IPS-NIHi11 (cell line): Measurements from ENCODE around the gene B3GNT5.

Experiments
- DNase-seq: peaks from one replicate; pipeline ENCODE4 v3.0.0; 2012; ENCODE audit warnings: mixed read lengths, low spot score

The B3GNT5 gene

DNA sequence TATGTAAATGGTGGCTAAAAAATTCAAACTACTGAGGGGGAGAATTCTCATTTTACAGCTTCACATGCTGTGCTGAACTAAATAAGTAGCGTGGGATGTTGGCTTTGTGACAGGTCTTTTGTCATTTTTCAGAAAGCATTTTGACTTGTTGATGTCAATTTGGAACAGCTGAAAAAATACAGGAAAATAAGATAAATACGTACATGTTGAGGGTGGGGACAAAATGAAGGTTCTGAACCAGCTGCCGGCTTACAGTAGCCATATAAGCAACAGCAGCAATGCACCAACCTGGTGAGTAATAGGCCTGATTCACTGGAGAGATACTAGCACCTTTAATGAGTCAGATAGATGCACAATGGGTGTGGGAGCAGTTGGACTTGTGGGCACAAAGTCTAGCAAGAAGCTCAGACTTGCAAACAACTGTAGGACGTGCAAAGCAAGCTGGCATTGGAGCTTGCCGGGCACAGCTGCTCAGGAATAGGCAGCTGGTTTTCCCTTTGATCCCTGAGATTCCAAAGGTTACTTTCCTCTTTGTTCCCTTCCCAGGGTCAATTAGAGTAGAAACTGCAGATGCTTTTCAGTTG is 12.9 kb downstream of the B3GNT5 start:
- no peak for DNase-seq

DNA sequence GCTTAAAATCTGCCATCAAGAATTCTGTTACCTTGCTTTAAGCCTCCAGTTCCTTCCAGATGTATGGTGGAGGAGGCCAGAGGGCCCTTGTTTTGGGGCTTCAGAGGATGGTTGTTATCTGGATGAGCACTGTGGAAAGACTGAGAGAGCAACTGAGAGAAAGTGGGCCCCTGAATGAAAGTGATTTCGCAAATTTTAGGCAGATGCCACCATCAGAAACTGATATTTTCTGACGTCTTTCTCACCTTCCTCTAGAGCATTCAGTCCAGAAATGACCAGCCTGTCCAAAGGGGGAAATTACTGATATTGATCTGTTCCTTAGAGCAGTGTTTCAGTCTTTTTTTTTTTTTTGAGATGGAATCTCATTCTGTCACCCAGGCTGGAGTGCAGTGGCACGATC is 13.4 kb downstream of the B3GNT5 start:
- no peak for DNase-seq

GRCh38 chr3:183267140-183267539 is 14.1 kb downstream of the B3GNT5 start:
- DNase-seq, result no peak

GRCh38 chr3:183268366-183268765 is 15.3 kb downstream of the B3GNT5 start:
- DNase-seq, result no peak

GRCh38 chr3:183269345-183269744 is 16.3 kb downstream of the B3GNT5 start:
- no peak for DNase-seq

GRCh38 chr3:183270344-183270743 is 17.3 kb downstream of the B3GNT5 start:
- no peak for DNase-seq

- no peak for DNase-seq
Measured at GRCh38 chr3:183272142-183272541, 19.1 kb downstream of the B3GNT5 start.

DNA sequence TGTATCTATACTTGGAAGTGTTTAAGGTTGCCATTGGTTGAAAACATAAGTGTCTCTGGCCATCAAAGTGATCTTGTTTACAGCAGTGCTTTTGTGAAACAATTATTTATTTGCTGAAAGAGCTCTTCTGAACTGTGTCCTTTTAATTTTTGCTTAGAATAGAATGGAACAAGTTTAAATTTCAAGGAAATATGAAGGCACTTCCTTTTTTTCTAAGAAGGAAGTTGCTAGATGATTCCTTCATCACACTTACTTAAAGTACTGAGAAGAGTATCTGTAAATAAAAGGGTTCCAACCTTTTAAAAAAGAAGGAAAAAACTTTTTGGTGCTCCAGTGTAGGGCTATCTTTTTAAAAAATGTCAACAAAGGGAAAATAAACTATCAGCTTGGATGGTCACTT is 19.7 kb downstream of the B3GNT5 start:
- no peak for DNase-seq

- no peak for DNase-seq
Measured at GRCh38 chr3:183274609-183275008, 21.6 kb downstream of the B3GNT5 start.

- no peak for DNase-seq
Measured at GRCh38 chr3:183275418-183275817, 22.4 kb downstream of the B3GNT5 start.

GRCh38 chr3:183275937-183276336 is 22.9 kb downstream of the B3GNT5 start:
- no peak for DNase-seq

DNA sequence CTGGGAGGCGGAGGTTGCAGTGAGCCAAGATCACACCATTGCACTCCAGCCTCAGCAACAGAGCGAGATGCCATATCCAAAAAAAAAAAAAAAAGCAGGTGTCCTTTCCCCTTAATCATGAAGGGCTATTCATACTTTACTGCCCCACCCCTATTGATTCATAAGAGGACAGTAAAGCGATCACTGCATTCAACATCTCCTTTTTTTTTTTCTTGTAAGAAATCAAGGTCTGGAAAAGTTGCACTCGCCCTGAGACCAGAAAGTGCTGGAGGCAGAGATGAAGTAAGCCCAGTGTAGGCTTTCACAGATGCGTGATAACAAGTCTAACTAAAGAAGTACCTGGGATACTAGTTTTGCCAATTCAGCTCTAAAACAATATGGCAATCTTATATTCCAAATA is 24.2 kb downstream of the B3GNT5 start:
- no peak for DNase-seq

- DNase-seq, result no peak
Measured at GRCh38 chr3:183278479-183279088, 25.5 kb downstream of the B3GNT5 start.

DNA sequence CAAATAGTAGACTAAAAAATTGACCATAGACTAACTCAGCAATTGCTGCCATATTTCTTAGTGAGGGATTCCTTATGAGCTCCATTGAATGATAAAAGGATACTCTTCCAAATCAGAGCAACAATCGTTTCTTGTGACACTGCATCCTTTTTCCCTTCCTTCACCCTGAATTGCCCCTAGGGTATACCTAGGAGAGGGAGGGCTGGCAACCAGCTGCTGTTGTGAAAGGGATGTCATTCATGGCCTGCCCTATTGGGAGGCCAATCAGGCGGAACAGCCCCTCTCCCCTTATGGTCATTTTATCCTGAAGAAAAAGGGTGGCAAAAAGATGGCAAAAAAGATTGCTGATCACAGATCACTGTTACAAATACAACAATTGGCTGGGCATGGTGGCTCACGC is 26.3 kb downstream of the B3GNT5 start:
- DNase-seq, result no peak

DNA sequence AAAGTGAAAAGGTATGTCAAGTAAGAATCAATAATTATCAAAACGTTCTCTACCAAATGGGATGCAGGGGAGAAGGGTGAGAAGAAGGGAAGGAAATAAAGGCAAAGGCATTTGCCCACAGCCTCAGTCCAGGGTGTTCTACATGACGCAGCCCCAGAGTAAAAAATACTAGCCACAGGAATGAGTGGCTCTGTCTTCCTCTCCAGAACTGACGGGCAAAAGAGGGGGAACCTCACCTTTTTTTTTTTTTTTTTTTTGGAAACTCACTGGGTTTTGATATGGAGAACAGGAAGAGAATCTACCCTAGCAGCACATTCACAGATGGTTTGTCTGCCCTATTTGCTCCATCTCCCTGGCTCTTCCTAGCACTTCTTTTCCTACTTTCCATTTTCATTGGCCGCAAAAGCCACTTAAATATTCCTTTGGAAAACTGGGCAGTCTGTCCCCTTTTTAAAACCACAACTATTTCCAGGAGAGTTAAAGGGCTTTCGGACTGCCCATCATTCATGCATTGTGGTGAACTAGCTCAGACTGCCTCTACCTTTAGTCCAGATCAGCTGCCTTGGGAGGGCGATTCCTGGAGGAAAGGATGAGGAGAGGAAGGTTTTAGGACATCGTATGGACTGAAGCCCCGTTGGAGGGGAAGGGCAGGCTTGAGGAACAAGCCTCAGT is 28.2 kb downstream of the B3GNT5 start:
- DNase-seq, result no peak

GRCh38 chr3:183283886-183284285 is 30.8 kb downstream of the B3GNT5 start:
- DNase-seq, result no peak

DNA sequence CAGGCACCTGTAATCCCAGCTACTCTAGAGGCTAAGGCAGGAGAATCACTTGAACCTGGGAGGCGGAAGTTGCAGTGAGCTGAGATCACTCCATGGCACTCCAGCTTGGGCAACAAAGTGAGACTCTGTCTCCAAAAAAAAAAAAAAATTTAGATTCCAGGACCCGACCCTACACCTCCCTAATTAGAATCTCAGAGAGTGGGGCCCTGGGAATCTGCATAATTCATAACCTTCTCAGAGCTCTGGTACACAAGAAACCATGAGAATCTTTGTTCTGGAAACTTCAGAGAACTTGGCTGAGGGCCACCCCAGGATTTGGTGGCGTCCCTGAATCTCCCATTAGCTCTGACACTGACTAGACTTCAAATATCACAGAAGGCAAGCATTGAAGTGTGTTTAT is 31.5 kb downstream of the B3GNT5 start:
- no peak for DNase-seq

- DNase-seq, result no peak
Measured at GRCh38 chr3:183285318-183285717, 32.3 kb downstream of the B3GNT5 start.

DNA sequence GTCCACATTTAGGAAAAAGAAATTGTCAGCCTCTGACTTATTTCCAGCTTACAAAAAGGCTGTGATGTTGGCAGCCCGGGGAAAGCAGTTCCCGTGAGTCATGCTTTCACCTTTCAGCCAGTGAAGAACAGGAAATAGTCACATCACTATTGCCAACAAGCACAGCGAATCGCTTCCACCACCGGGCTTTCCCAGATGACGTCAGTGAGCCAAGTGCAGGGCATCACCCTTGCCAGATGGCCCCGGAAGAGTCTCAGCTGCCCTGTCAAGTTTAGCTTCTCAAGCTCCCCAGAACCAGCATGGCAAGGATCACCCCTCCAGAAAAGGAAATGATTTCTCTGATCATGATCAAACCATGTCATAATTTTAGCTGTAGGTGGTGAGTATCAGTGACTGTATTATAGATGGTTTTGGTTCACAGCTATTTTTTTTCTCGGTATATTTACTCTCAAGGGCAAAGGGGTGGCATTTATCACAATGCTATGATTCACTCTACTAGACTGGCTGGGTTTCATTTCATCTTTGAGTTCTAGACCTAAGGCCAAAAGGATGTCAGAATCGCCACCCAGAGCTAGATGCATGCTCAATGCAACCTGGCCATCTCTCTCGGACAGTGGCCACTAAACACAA is 32.9 kb downstream of the B3GNT5 start:
- peak; percentile 70 for DNase-seq

GRCh38 chr3:183287301-183287971 is 34.4 kb downstream of the B3GNT5 start:
- no peak for DNase-seq

- no peak for DNase-seq
Measured at GRCh38 chr3:183288117-183288516, 35.1 kb downstream of the B3GNT5 start.

- no peak for DNase-seq
Measured at GRCh38 chr3:183290216-183290615, 37.2 kb downstream of the B3GNT5 start.
